CD14-positive monocyte (primary cell): ENCODE measurements around the gene RNU6-9. TPM values are rescaled to one million over a fixed set of nuclear protein-coding genes. Genes with fewer than 3 reads are reported as not detected.
A peak's percentile ranks its signal among the peaks of the same experiment; 100 is the strongest.

ENCODE experiments used
- DNase-seq, 3 donors: peaks; one replicate each; pipeline ENCODE4 v3.0.0-alpha.2; 2011 to 2022
- H2AFZ ChIP-seq: 2 replicates; pipeline ENCODE4 v1.6.0; 2012; ENCODE audit warnings: mild to moderate bottlenecking, low read depth, low read length, inconsistent platforms; ENCODE audit not compliant: insufficient read depth, poor library complexity, severe bottlenecking
- H3K27ac ChIP-seq, 2 donors: 1 replicate in 1 of 2; 2 replicates in 1 of 2; pipeline ENCODE4 v1.5.1; 2012 to 2013; ENCODE audit warnings: low read length in 2 of 2, control low read depth in 1 of 2, inconsistent platforms in 1 of 2, low read depth in 1 of 2, mild to moderate bottlenecking in 1 of 2
- H3K27me3 ChIP-seq, 2 donors: one replicate each; pipeline versions ENCODE4 v1.6.0 to v1.6.1; 2011 to 2013; ENCODE audit warnings: low read length in 2 of 2; ENCODE audit not compliant: control insufficient read depth in 2 of 2, insufficient read depth in 2 of 2
- H3K36me3 ChIP-seq, 2 donors: replicated peaks in 1 of 2; 1 replicate in 1 of 2; 2 replicates in 1 of 2; pipeline versions ENCODE4 v1.5.1 to v1.6.1; 2012 to 2013; ENCODE audit warnings: low read length in 2 of 2, control low read depth in 1 of 2, inconsistent platforms in 1 of 2, mild to moderate bottlenecking in 1 of 2; ENCODE audit not compliant: insufficient read depth in 2 of 2, control insufficient read depth in 1 of 2
- H3K4me1 ChIP-seq, 2 donors: 1 replicate in 1 of 2; 2 replicates in 1 of 2; pipeline versions ENCODE4 v1.5.1 to v1.6.1; 2012 to 2013; ENCODE audit warnings: low read length in 2 of 2, control low read depth in 1 of 2, inconsistent platforms in 1 of 2, mild to moderate bottlenecking in 1 of 2, moderate library complexity in 1 of 2; ENCODE audit not compliant: insufficient read depth in 2 of 2, control insufficient read depth in 1 of 2
- H3K4me2 ChIP-seq: replicated peaks from 2 replicates; pipeline ENCODE3; 2012; ENCODE audit warnings: low read length, moderate library complexity, mild to moderate bottlenecking; ENCODE audit not compliant: poor library complexity, severe bottlenecking; ENCODE audit errors: extremely low read depth
- H3K4me3 ChIP-seq, 3 experiments: fragments of 200-600 bp in 1 of 3; sonication (generic) in 1 of 3; replicated peaks in 1 of 3; 1 replicate in 2 of 3; 2 replicates in 1 of 3; pipeline ENCODE4 v1.5.1; 2011 to 2013; ENCODE audit warnings: low read length in 3 of 3, mild to moderate bottlenecking in 3 of 3, control low read depth in 2 of 3, low read depth in 2 of 3, inconsistent platforms in 1 of 3, moderate library complexity in 1 of 3
- H3K79me2 ChIP-seq: 2 replicates; pipeline ENCODE4 v1.6.0; 2012; ENCODE audit warnings: mild to moderate bottlenecking, control low read depth, inconsistent platforms, low read length, moderate library complexity; ENCODE audit not compliant: insufficient read depth
- H3K9ac ChIP-seq: 2 replicates; pipeline ENCODE4 v1.6.0; 2017; ENCODE audit warnings: low read length, mild to moderate bottlenecking; ENCODE audit not compliant: insufficient read depth, poor library complexity, severe bottlenecking
- H3K9me3 ChIP-seq, 2 donors: replicated peaks in 1 of 2; 1 replicate in 1 of 2; 2 replicates in 1 of 2; pipeline versions ENCODE4 v1.5.1 to v1.6.1; 2012 to 2013; ENCODE audit warnings: low read length in 2 of 2, control low read depth in 1 of 2; ENCODE audit not compliant: control insufficient read depth in 1 of 2, insufficient read depth in 1 of 2
- H4K20me1 ChIP-seq: 2 replicates; pipeline ENCODE4 v1.6.0; 2012; ENCODE audit warnings: mild to moderate bottlenecking, low read length, control low read depth, moderate library complexity; ENCODE audit not compliant: insufficient read depth
- H3K27ac Mint-ChIP-seq, 7 donors: one replicate each; pipeline ENCODE4 v1.8.0; 2020; ENCODE audit warnings: mild to moderate bottlenecking in 7 of 7, mixed read lengths in 7 of 7, moderate library complexity in 6 of 7, inconsistent platforms in 2 of 7
- H3K27me3 Mint-ChIP-seq, 3 donors: one replicate each; pipeline ENCODE4 v1.8.0; 2021 to 2022; ENCODE audit warnings: low read depth in 3 of 3, mild to moderate bottlenecking in 3 of 3, mixed read lengths in 3 of 3, moderate library complexity in 3 of 3, inconsistent platforms in 1 of 3
- H3K36me3 Mint-ChIP-seq, 2 donors: one replicate each; pipeline ENCODE4 v1.8.0; 2020; ENCODE audit warnings: mixed read lengths in 2 of 2, inconsistent platforms in 1 of 2, mild to moderate bottlenecking in 1 of 2
- H3K4me1 Mint-ChIP-seq: one replicate; pipeline ENCODE4 v1.8.0; 2020; ENCODE audit warnings: mild to moderate bottlenecking, mixed read lengths
- H3K4me3 Mint-ChIP-seq, 2 donors: one replicate each; pipeline ENCODE4 v1.8.0; 2020; ENCODE audit warnings: mild to moderate bottlenecking in 2 of 2, mixed read lengths in 2 of 2, moderate library complexity in 1 of 2
- H3K9me3 Mint-ChIP-seq, 7 donors: one replicate each; pipeline ENCODE4 v1.8.0; 2020 to 2022; ENCODE audit warnings: mixed read lengths in 7 of 7, mild to moderate bottlenecking in 6 of 7, moderate library complexity in 6 of 7, inconsistent platforms in 2 of 7
- WGBS: methylation state at CpG from one replicate; pipeline ENCODE4 v1.1.5; 2013; ENCODE audit warnings: missing lambda C conversion rate; ENCODE audit not compliant: insufficient coverage; 5-methylcytosine and 5-hydroxymethylcytosine counted together
- intact Hi-C, 2 donors: fragments of 100-400 bp; cut with micrococcal nuclease; formaldehyde crosslinking; loops; one replicate each; pipeline versions ENCODE4 v1.15.0 to v1.15.1; 2023
- polyA plus RNA-seq, 3 donors: library from polyadenylated mRNA; depleted of rRNA in 1 of 3; unstranded in 2 of 3; stranded (reverse) in 1 of 3; fragments of 300-500 nt in 2 of 3; fragments of >200 nt in 1 of 3; fragmentation: Illumina TruSeq in 2 of 3; gene quantifications; 1 replicate in 2 of 3; 2 replicates in 1 of 3; pipeline ENCODE4 v1.2.3, GENCODE V29; 2012 to 2021
- TF ChIP-seq, protein P1 (sequence below): fragments of 200-600 bp; IDR thresholded peaks from one replicate; pipeline ENCODE4 v1.8.0; 2022; ENCODE audit warnings: antibody characterized with exemption, mild to moderate bottlenecking

The RNU6-9 gene
- polyA plus RNA-seq, 3 donors = not detected

DNA sequence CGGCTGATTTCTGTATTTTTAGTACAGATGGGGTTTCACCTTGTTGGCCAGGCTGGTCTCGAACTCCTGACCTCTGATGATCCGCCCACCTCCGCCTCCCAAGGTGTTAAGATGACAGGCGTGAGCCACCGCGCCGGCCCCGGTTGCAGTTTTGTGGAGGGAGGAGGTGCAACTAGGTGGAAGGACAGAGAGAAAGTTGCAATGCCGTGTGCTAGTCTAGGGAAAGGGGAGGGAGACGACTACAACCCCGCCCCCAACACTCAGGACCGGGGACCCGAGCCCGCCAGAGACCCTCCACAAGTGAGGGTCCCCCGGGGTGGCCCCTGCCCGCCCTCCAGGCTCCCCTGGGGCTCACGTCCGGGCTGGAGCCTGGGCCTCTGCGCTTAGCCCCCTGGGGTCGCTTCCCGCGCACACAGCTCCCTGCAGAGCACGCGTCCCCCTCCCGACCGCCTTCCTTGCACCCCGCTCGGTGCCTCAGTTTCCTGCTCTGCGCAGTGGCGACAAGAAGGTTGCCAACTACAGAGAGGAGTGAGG lies 31.3 kb downstream of the RNU6-9 start:
- H3K27me3 ChIP-seq = peaks cover 4 to 17% of the 10 kb centered on the region in 2 donors

DNA sequence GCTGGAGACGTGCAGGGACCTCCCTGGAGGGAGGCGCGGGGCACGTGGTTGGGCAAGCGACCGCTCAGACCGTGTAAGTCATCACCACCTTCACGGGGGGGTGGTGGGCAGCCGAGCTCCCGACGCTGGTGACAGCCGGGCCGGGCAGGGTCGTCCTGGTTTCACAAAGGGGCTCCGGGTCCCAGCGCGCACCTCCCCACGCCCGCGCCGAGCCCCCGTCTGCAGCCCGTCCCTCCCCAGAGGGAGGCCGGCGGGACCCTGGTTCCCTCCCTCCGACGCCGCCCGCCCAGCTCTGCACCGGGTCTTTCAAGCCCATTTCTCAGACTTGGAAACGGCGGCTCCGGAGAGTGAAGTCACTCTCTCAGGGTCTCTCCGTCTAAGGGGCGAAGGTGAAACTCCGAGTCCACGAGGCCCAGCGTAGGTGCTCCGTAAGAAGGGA lies 31.8 kb downstream of the RNU6-9 start:
- Histone ChIP-seq H3K79me2 (peaks cover 61% of the 10 kb centered on the region), H3K4me2 (peak overlapping the region; percentile 99), H3K4me1 (peaks cover 45 to 51% of the 10 kb centered on the region in 2 donors), H3K36me3 (peaks cover 4 to 6% of the 10 kb centered on the region in 2 donors), H4K20me1 (peaks cover 31% of the 10 kb centered on the region), H3K27me3 (peaks cover 4 to 13% of the 10 kb centered on the region in 2 donors), H3K27ac (peak overlapping the region; percentile 47 to 87), H3K4me3 (peak overlapping the region; percentile 89 to 99 (median 90)), H3K9ac (peak overlapping the region; percentile 88), H3K9me3 (no peaks in the 10 kb centered on the region), H2AFZ (peak overlapping the region; percentile 95)
- peaks cover 0 to 4% (median 2%) of the 10 kb centered on the region in 7 donors for H3K9me3 Mint-ChIP-seq
- peak overlapping the region in 5 of 7 donors; percentile 68 to 90 (median 87) for H3K27ac Mint-ChIP-seq
- peak in 1 of 3 donors; percentile 58 for DNase-seq
- peaks cover 43% of the 10 kb centered on the region for H3K4me1 Mint-ChIP-seq
- peak overlapping the region; percentile 84 to 87 for H3K4me3 Mint-ChIP-seq
- peaks cover 6 to 12% of the 10 kb centered on the region in 2 donors for H3K36me3 Mint-ChIP-seq
- intact Hi-C loops = loop anchor here in 1 of 2 donors (5.0 to 10.0 kb wide), 2 partner anchors 177 to 320 kb away; partner anchors contain the start of genes ATP5F1D, GPX4 and MIDN
- TF ChIP-seq, protein P1, sequence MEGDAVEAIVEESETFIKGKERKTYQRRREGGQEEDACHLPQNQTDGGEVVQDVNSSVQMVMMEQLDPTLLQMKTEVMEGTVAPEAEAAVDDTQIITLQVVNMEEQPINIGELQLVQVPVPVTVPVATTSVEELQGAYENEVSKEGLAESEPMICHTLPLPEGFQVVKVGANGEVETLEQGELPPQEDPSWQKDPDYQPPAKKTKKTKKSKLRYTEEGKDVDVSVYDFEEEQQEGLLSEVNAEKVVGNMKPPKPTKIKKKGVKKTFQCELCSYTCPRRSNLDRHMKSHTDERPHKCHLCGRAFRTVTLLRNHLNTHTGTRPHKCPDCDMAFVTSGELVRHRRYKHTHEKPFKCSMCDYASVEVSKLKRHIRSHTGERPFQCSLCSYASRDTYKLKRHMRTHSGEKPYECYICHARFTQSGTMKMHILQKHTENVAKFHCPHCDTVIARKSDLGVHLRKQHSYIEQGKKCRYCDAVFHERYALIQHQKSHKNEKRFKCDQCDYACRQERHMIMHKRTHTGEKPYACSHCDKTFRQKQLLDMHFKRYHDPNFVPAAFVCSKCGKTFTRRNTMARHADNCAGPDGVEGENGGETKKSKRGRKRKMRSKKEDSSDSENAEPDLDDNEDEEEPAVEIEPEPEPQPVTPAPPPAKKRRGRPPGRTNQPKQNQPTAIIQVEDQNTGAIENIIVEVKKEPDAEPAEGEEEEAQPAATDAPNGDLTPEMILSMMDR = no peak
- under 1% methylated on average over 39 of the region's 39 CpGs for whole genome bisulfite sequencing
- peaks cover 17 to 21% (median 19%) of the 10 kb centered on the region in 3 donors for H3K27me3 Mint-ChIP-seq

More for the DNA sequence above, 31.3 kb downstream of the RNU6-9 start:
- Histone ChIP-seq H4K20me1 (peaks cover 26% of the 10 kb centered on the region), H3K79me2 (peaks cover 56% of the 10 kb centered on the region), H3K4me1 (peaks cover 47 to 52% of the 10 kb centered on the region in 2 donors), H3K4me3 (peak overlapping the region; percentile 89 to 99 (median 90)), H3K4me2 (peak overlapping the region; percentile 99), H2AFZ (peak overlapping the region; percentile 95), H3K36me3 (peaks cover 0 to 2% of the 10 kb centered on the region in 2 donors), H3K9me3 (no peaks in the 10 kb centered on the region), H3K27ac (peak overlapping the region in 1 of 2 donors; percentile 87), H3K9ac (peak overlapping the region; percentile 88)
- H3K4me1 Mint-ChIP-seq = peaks cover 40% of the 10 kb centered on the region
- H3K36me3 Mint-ChIP-seq = peaks cover 2 to 7% of the 10 kb centered on the region in 2 donors
- peak overlapping the region in 1 of 7 donors; percentile 68 for H3K27ac Mint-ChIP-seq
- peak overlapping the region; percentile 84 to 87 for H3K4me3 Mint-ChIP-seq
- DNase-seq = no peak
- peaks cover 17 to 24% (median 23%) of the 10 kb centered on the region in 3 donors for H3K27me3 Mint-ChIP-seq
- WGBS = 14% methylated on average over 17 of the region's 31 CpGs
- TF ChIP-seq, protein P1 = no peak
- peaks cover 0 to 4% (median 2%) of the 10 kb centered on the region in 7 donors for H3K9me3 Mint-ChIP-seq
- intact Hi-C loops = loop anchor here in 1 of 2 donors (5.0 to 10.0 kb wide), 2 partner anchors 178 to 320 kb away; partner anchors contain the start of genes ATP5F1D, GPX4 and MIDN
